ENCODE data around the gene SLC12A7. TPM values are rescaled to one million over a fixed set of nuclear protein-coding genes. Genes with fewer than 3 reads are reported as not detected.

SLC12A7 gene
- total RNA-seq, 1 experiment from 2014 or later, result 30.8 TPM

DNA sequence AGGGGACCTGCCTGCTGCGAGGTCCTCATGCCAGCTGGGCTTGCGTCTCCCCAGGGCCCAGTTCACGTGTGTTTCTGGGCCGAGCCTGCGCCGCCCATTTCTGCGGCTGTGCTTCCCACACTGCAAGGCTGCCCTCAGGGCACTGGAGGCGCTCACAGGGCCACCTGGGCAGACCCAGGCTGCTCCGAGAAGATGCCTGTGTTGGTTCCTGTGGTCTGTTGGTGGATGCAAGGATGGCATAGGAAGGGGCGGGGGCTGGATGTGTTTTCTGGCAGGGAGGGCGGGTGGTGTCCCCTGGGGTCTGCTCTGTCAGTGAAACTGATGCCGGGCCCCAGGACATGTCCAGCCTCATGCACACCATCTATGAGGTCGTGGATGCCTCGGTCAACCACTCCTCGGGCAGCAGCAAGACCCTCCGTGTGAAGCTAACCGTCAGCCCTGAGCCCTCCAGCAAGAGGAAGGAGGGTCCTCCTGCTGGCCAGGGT is 77.4 kb downstream of the SLC12A7 start:
- no peaks in the 10 kb centered on the region for H4K20me1 ChIP-seq (ENCODE audit: control insufficient read depth, insufficient read depth, insufficient read length)
- no CpG with 5 or more reads among the region's 17 CpGs for WGBS (ENCODE audit: extremely low coverage, insufficient read length, low lambda C conversion rate)
- H3K27me3 Mint-ChIP-seq (ENCODE audit: low read depth), result no peaks in the 10 kb centered on the region; the same call in 1 of the 2 replicates

More for the DNA sequence above, 77.4 kb downstream of the SLC12A7 start:
- H3K27me3 ChIP-seq (ENCODE audit: insufficient read depth, low read length), result no peaks in the 10 kb centered on the region
- H3K79me1 ChIP-seq (ENCODE audit: insufficient read depth, low read depth, low read length, poor library complexity, severe bottlenecking), result no peaks in the 10 kb centered on the region
- no peaks in the 10 kb centered on the region for H3K23me2 ChIP-seq (ENCODE audit: insufficient read length, low read depth, low read length, poor library complexity, severe bottlenecking)
- H3K36me3 Mint-ChIP-seq (ENCODE audit: insufficient read depth in 1 of 3, low read depth in 3 of 3), result peaks cover 0 to 8% (median 2%) of the 10 kb centered on the region in 3 experiments; a peak in 1 of 7 replicates
- H3K4me1 Mint-ChIP-seq, result peaks cover 6 to 12% of the 10 kb centered on the region in 2 experiments; a peak in 3 of 4 replicates
- H4K5ac ChIP-seq (ENCODE audit: insufficient read length, low read depth, low read length), result no peak overlapping the region
- H2BK12ac ChIP-seq (ENCODE audit: insufficient read length, low read depth, low read length), result no peak overlapping the region
- DNase-seq, result no peak
- no peaks in the 10 kb centered on the region for H3K79me2 ChIP-seq (ENCODE audit: insufficient read depth, low read length)
- no peak overlapping the region for H2BK15ac ChIP-seq (ENCODE audit: low read depth, low read length)
- no peak overlapping the region for H4K91ac ChIP-seq (ENCODE audit: insufficient read length, low read depth, low read length)
- no peak overlapping the region; the same call in 1 of the 2 replicates for H3K14ac ChIP-seq (ENCODE audit: insufficient read depth, low read length)
- H2BK120ac ChIP-seq (ENCODE audit: low read depth, low read length, poor library complexity, severe bottlenecking), result no peak overlapping the region
- no peak overlapping the region for H3K4ac ChIP-seq (ENCODE audit: low read depth, low read length)
- no peak overlapping the region for H2AFZ ChIP-seq (ENCODE audit: low read length)
- H2AK5ac ChIP-seq (ENCODE audit: insufficient read length, low read length), result no peak overlapping the region
- no peak overlapping the region for H2BK5ac ChIP-seq (ENCODE audit: insufficient read length, low read length)
- no peak overlapping the region for H3K23ac ChIP-seq (ENCODE audit: insufficient read length, low read depth, low read length)
- TF ChIP-seq, protein P1, sequence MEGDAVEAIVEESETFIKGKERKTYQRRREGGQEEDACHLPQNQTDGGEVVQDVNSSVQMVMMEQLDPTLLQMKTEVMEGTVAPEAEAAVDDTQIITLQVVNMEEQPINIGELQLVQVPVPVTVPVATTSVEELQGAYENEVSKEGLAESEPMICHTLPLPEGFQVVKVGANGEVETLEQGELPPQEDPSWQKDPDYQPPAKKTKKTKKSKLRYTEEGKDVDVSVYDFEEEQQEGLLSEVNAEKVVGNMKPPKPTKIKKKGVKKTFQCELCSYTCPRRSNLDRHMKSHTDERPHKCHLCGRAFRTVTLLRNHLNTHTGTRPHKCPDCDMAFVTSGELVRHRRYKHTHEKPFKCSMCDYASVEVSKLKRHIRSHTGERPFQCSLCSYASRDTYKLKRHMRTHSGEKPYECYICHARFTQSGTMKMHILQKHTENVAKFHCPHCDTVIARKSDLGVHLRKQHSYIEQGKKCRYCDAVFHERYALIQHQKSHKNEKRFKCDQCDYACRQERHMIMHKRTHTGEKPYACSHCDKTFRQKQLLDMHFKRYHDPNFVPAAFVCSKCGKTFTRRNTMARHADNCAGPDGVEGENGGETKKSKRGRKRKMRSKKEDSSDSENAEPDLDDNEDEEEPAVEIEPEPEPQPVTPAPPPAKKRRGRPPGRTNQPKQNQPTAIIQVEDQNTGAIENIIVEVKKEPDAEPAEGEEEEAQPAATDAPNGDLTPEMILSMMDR (conservative IDR thresholded peaks at IDR 0.05), result no peak
- no peak overlapping the region for H3K9ac ChIP-seq (ENCODE audit: extremely low read depth, insufficient read length, low read length)
- H4K8ac ChIP-seq (replicated peaks; ENCODE audit: insufficient read length, low read depth, low read length), result no peak overlapping the region
- H3K4me1 ChIP-seq (ENCODE audit: insufficient read depth, low read length), result no peaks in the 10 kb centered on the region
- no peak overlapping the region for H3K4me2 ChIP-seq (ENCODE audit: insufficient read depth, insufficient read length, low read length)
- H3K27ac ChIP-seq (ENCODE audit: insufficient read length, low read depth, low read length), result no peak overlapping the region
- H3K56ac ChIP-seq (ENCODE audit: insufficient read length, low read depth, low read length), result no peak overlapping the region
- no peak overlapping the region for H2BK20ac ChIP-seq (ENCODE audit: low read depth, low read length, poor library complexity, severe bottlenecking)
- H3K27ac Mint-ChIP-seq, result no peak overlapping the region; a peak in 1 of 7 replicates
- H3K18ac ChIP-seq (ENCODE audit: insufficient read length, low read depth, low read length), result no peak overlapping the region
- H3T11ph ChIP-seq (ENCODE audit: low read length), result no peak overlapping the region
- no peak overlapping the region for H3K4me3 Mint-ChIP-seq
- H3K9me3 Mint-ChIP-seq, result no peaks in the 10 kb centered on the region
- no peaks in the 10 kb centered on the region for H3K9me3 ChIP-seq (ENCODE audit: control insufficient read depth, low read depth, low read length)

Data from H9 (cell line).